H1 (cell line): ENCODE data around the gene TARS2. TPM values are rescaled to one million over a fixed set of nuclear protein-coding genes. Genes with fewer than 3 reads are reported as not detected.

Experiments
- CTCF ChIA-PET: fragments of 300-600 bp; sonication (Branson Sonifier 250); formaldehyde crosslinking; loops from one replicate; lab custom pipeline; 2021; ENCODE audit not compliant: partially characterized antibody; lab: Charles Lee
- POLR2A ChIA-PET: fragments of 300-600 bp; sonication (Branson Sonifier 250); formaldehyde crosslinking; loops from one replicate; lab custom pipeline; 2021; ENCODE audit warnings: inconsistent platforms; ENCODE audit not compliant: partially characterized antibody; lab: Charles Lee
- DNase-seq, 2 experiments: peaks; one replicate each; pipeline versions ENCODE4 v3.0.0 to v3.0.0-alpha.2; 2010 to 2022; ENCODE audit warnings: low spot score in 2 of 2, low read depth in 1 of 2, mixed read lengths in 1 of 2
- FAIRE-seq: peaks from 2 replicates; lab custom pipeline; 2011; peaks lifted over from hg19 to GRCh38; lab: Jason Lieb, UNC
- H2AFZ ChIP-seq: 2 replicates; pipeline ENCODE4 v1.8.1; 2012; ENCODE audit warnings: low read length, inconsistent platforms
- H2AK5ac ChIP-seq: 2 replicates; pipeline ENCODE4 v1.6.1; 2013; ENCODE audit warnings: low read depth, low read length
- H2BK120ac ChIP-seq: replicated peaks from 2 replicates; pipeline ENCODE3; 2013; ENCODE audit warnings: low read depth, low read length, inconsistent platforms
- H2BK12ac ChIP-seq: 2 replicates; pipeline ENCODE4 v1.6.1; 2013; ENCODE audit warnings: low read depth, low read length
- H2BK15ac ChIP-seq: 2 replicates; pipeline ENCODE4 v1.6.1; 2013; ENCODE audit warnings: low read length
- H2BK20ac ChIP-seq: 2 replicates; pipeline ENCODE4 v1.6.1; 2013; ENCODE audit warnings: low read length
- H2BK5ac ChIP-seq: 2 replicates; pipeline ENCODE4 v1.6.1; 2013; ENCODE audit warnings: low read depth, low read length
- H3K14ac ChIP-seq: 2 replicates; pipeline ENCODE4 v1.6.1; 2013; ENCODE audit warnings: inconsistent platforms; ENCODE audit not compliant: insufficient read length
- H3K18ac ChIP-seq: 2 replicates; pipeline ENCODE4 v1.6.1; 2013; ENCODE audit warnings: low read length; ENCODE audit errors: extremely low read depth
- H3K23ac ChIP-seq: 2 replicates; pipeline ENCODE4 v1.6.1; 2013; ENCODE audit warnings: inconsistent platforms; ENCODE audit not compliant: insufficient read length
- H3K23me2 ChIP-seq: 2 replicates; pipeline ENCODE4 v1.6.1; 2013; ENCODE audit warnings: low read depth, low read length
- H3K27ac ChIP-seq: 2 replicates; pipeline ENCODE4 v1.6.1; 2011; ENCODE audit warnings: low read depth, low read length, inconsistent platforms
- H3K27me3 ChIP-seq, 4 experiments: replicated peaks in 1 of 4; 1 replicate in 1 of 4; 2 replicates in 3 of 4; pipeline versions ENCODE4 v1.6.1 to v1.8.1; 2011 to 2013; ENCODE audit warnings: low read length in 3 of 4, mild to moderate bottlenecking in 3 of 4, inconsistent platforms in 2 of 4, mixed read lengths in 2 of 4, moderate library complexity in 1 of 4; ENCODE audit not compliant: control insufficient read depth in 3 of 4, insufficient read depth in 3 of 4; ENCODE audit errors: extremely low read depth in 1 of 4
- H3K36me3 ChIP-seq, 4 experiments: 2 replicates each; pipeline versions ENCODE4 v1.6.1 to v1.8.1; 2011 to 2013; ENCODE audit warnings: mild to moderate bottlenecking in 4 of 4, low read length in 3 of 4, moderate library complexity in 2 of 4, control low read depth in 1 of 4, inconsistent platforms in 1 of 4; ENCODE audit not compliant: insufficient read depth in 4 of 4, control insufficient read depth in 2 of 4
- H3K4ac ChIP-seq: replicated peaks from 2 replicates; pipeline ENCODE3; 2013; ENCODE audit warnings: low read length, low read depth, mixed read lengths, inconsistent platforms; ENCODE audit not compliant: insufficient read length
- H3K4me1 ChIP-seq, 4 experiments: replicated peaks in 1 of 4; 1 replicate in 1 of 4; 2 replicates in 3 of 4; pipeline versions ENCODE4 v1.6.1 to v1.8.1; 2011 to 2013; ENCODE audit warnings: low read length in 3 of 4, inconsistent platforms in 2 of 4, mixed read lengths in 1 of 4; ENCODE audit not compliant: insufficient read depth in 4 of 4, control insufficient read depth in 3 of 4
- H3K4me2 ChIP-seq, 2 experiments: 2 replicates each; pipeline versions ENCODE4 v1.6.1 to v1.8.1; 2011 to 2013; ENCODE audit warnings: low read depth in 2 of 2, low read length in 2 of 2, control low read depth in 1 of 2, inconsistent platforms in 1 of 2, mild to moderate bottlenecking in 1 of 2; ENCODE audit not compliant: insufficient read depth in 1 of 2
- H3K4me3 ChIP-seq, 4 experiments: fragments of 200-600, 300-600 bp in 1 of 4; sonication (generic), shearing (Covaris generic), sonication (Bioruptor Twin) in 1 of 4; 2 replicates each; pipeline versions ENCODE4 v1.5.1 to v1.8.1; 2011 to 2016; ENCODE audit warnings: low read length in 4 of 4, low read depth in 3 of 4, control low read depth in 2 of 4, inconsistent platforms in 2 of 4, mild to moderate bottlenecking in 2 of 4, mixed read lengths in 1 of 4, moderate library complexity in 1 of 4; ENCODE audit not compliant: insufficient read depth in 2 of 4; ENCODE audit errors: extremely low read depth in 1 of 4
- H3K56ac ChIP-seq: replicated peaks from 2 replicates; pipeline ENCODE3; 2013; ENCODE audit warnings: low read depth, mild to moderate bottlenecking, mixed read lengths, low read length, inconsistent platforms; ENCODE audit not compliant: insufficient read length
- H3K79me1 ChIP-seq: 2 replicates; pipeline ENCODE4 v1.6.1; 2013; ENCODE audit warnings: low read depth, low read length, control low read depth
- H3K79me2 ChIP-seq, 2 experiments: 2 replicates each; pipeline versions ENCODE4 v1.6.1 to v1.8.1; 2012 to 2013; ENCODE audit warnings: low read length in 2 of 2, mild to moderate bottlenecking in 2 of 2, inconsistent platforms in 1 of 2; ENCODE audit not compliant: insufficient read depth in 2 of 2, control insufficient read depth in 1 of 2
- H3K9ac ChIP-seq, 4 experiments: replicated peaks in 1 of 4; 1 replicate in 1 of 4; 2 replicates in 3 of 4; pipeline versions ENCODE4 v1.6.1 to v1.8.1; 2011 to 2013; ENCODE audit warnings: low read depth in 3 of 4, low read length in 3 of 4, control low read depth in 2 of 4, mild to moderate bottlenecking in 2 of 4, moderate library complexity in 2 of 4, inconsistent platforms in 1 of 4; ENCODE audit errors: extremely low read depth in 1 of 4
- H3K9me3 ChIP-seq, 2 experiments: 2 replicates each; pipeline versions ENCODE4 v1.6.1 to v1.8.1; 2012 to 2013; ENCODE audit warnings: mild to moderate bottlenecking in 2 of 2, moderate library complexity in 2 of 2, control low read depth in 1 of 2, inconsistent platforms in 1 of 2, low read depth in 1 of 2, low read length in 1 of 2, mixed read lengths in 1 of 2; ENCODE audit not compliant: insufficient read depth in 2 of 2
- H4K20me1 ChIP-seq, 2 experiments: replicated peaks in 1 of 2; 2 replicates each; pipeline versions ENCODE3 to v1.8.1; 2011 to 2013; ENCODE audit warnings: inconsistent platforms in 2 of 2, low read length in 2 of 2, mild to moderate bottlenecking in 1 of 2; ENCODE audit not compliant: insufficient read depth in 2 of 2, control insufficient read depth in 1 of 2
- H4K5ac ChIP-seq: 2 replicates; pipeline ENCODE4 v1.6.1; 2013; ENCODE audit warnings: low read length, low read depth, mixed read lengths, inconsistent platforms; ENCODE audit not compliant: insufficient read length
- H4K8ac ChIP-seq: 2 replicates; pipeline ENCODE4 v1.8.0; 2013; ENCODE audit warnings: mild to moderate bottlenecking, moderate library complexity, low read length, inconsistent platforms; ENCODE audit not compliant: insufficient read depth; ENCODE audit errors: extremely low read depth
- H4K91ac ChIP-seq: replicated peaks from 2 replicates; pipeline ENCODE3; 2013; ENCODE audit warnings: low read length, mixed read lengths, inconsistent platforms; ENCODE audit not compliant: insufficient read length
- EGR1 ChIP-seq: IDR thresholded peaks from 2 replicates; pipeline ENCODE4 v1.6.1; 2011; ENCODE audit warnings: low read depth, low read length, borderline replicate concordance
- MAFK ChIP-seq: IDR thresholded peaks from 2 replicates; pipeline ENCODE4 v1.6.1; 2012; ENCODE audit warnings: low read depth, mild to moderate bottlenecking, improper control_type of control experiment, low read length
- SUZ12 ChIP-seq: fragments of 200-600 bp; sonication (generic); IDR thresholded peaks from 2 replicates; pipeline ENCODE4 v1.6.1; 2012; ENCODE audit warnings: mild to moderate bottlenecking, inconsistent platforms, low read length, moderate library complexity, mixed read lengths
- YY1 ChIP-seq: IDR thresholded peaks from 2 replicates; pipeline ENCODE4 v1.6.1; 2011; ENCODE audit warnings: low read depth, mild to moderate bottlenecking, low read length
- WGBS, 2 experiments: shearing (Covaris generic) in 1 of 2; methylation state at CpG; one replicate each; pipeline versions ENCODE4 v1.1.6 to v1.1.7; 2013 to 2015; ENCODE audit warnings: low lambda C conversion rate in 2 of 2, mixed read lengths in 2 of 2, inconsistent platforms in 1 of 2, low coverage in 1 of 2, missing lambda C conversion rate in 1 of 2; ENCODE audit not compliant: insufficient replicate concordance in 2 of 2, insufficient coverage in 1 of 2, insufficient read length in 1 of 2; ENCODE audit errors: extremely low coverage in 1 of 2, missing lambda C conversion rate in 1 of 2; 5-methylcytosine and 5-hydroxymethylcytosine counted together
- polyA plus RNA-seq, 7 experiments: library from polyadenylated mRNA; depleted of rRNA in 3 of 7; stranded (reverse) in 5 of 7; unstranded in 2 of 7; fragments of >200 nt in 5 of 7; fragments of 200-250 nt in 2 of 7; gene quantifications; 1 replicate in 5 of 7; 2 replicates in 1 of 7; 4 replicates in 1 of 7; pipeline versions ENCODE4 v1.2.1 to v1.2.3, GENCODE V29; 2011 to 2013; ENCODE audit warnings: missing spikeins in 2 of 7, mixed read lengths in 2 of 7
- total RNA-seq: library from RNA; stranded (reverse); fragmentation: NEBNext Ultra II Directional; extraction: Animal tissue kit (Norgen Biotek cat#: 25700); gene quantifications from 2 replicates; pipeline ENCODE4 v1.2.1, GENCODE V29; 2021

TARS2 gene
- total and polyA plus RNA-seq, 2 of the 8 experiments (the other 6 are each of a cell fraction or from before 2014, with no cell fraction given): 38.9 to 39.1 TPM

- H3K14ac ChIP-seq: no peak overlapping the region
- CTCF ChIA-PET: interaction anchor here (0.5 to 14.2 kb wide), 39 partner anchors 10 to 1159 kb away, joined by 3 to 253 read pairs (median 4); partner anchors contain the start of genes ADAMTSL4, ECM1, FALEC and TARS2
- no peak overlapping the region for H3K9ac ChIP-seq
- 0 out of 2 replicates have a peak overlapping the region, but pooled peaks have one; percentile 0 for H2BK12ac ChIP-seq
- TF ChIP-seq SUZ12: no peak
- no peak for TF ChIP-seq MAFK
- no peak for TF ChIP-seq YY1
- no peak for TF ChIP-seq EGR1
- TF ChIP-seq, all 59 proteins: peak for 0
- peak overlapping the region; percentile 97; the same call in 1 of the 2 replicates for H2BK15ac ChIP-seq
- DNase-seq (no peak), FAIRE-seq (no peak)
- no peaks in the 10 kb centered on the region for H3K27me3 ChIP-seq
- no peak overlapping the region for H3K4ac ChIP-seq
- no peaks in the 10 kb centered on the region for H3K79me2 ChIP-seq
- H2BK120ac ChIP-seq: no peak overlapping the region
- H3K18ac ChIP-seq: peak overlapping the region; percentile 16; the same call in 1 of the 2 replicates
- no peaks in the 10 kb centered on the region for H3K9me3 ChIP-seq
- H2BK5ac ChIP-seq: no peak overlapping the region
- no peak overlapping the region for H3K56ac ChIP-seq
- H3K79me1 ChIP-seq: no peaks in the 10 kb centered on the region
- no peak overlapping the region for H4K5ac ChIP-seq
- H4K20me1 ChIP-seq: no peaks in the 10 kb centered on the region
- peaks cover 0 to 2% (median 0%) of the 10 kb centered on the region in 4 experiments; a peak in 5 of 7 replicates for H3K4me1 ChIP-seq
- H2AK5ac ChIP-seq: no peak overlapping the region
- H2BK20ac ChIP-seq: 0 out of 2 replicates have a peak overlapping the region, but pooled peaks have one; percentile 37
- no peaks in the 10 kb centered on the region for H3K23me2 ChIP-seq
- WGBS, 2 experiments: 64% methylated on average over 5 of the region's 5 CpGs; no CpG with 5 or more reads in 1 of the 2 experiments
- H3K4me3 ChIP-seq: no peak overlapping the region
- H4K8ac ChIP-seq: no peak overlapping the region; the same call in 1 of the 2 replicates
- no peak overlapping the region for H3K27ac ChIP-seq
- POLR2A ChIA-PET: interaction anchor here (0.6 to 6.7 kb wide), 12 partner anchors 11 to 264 kb away, joined by 3 to 39 read pairs (median 4); partner anchors contain the start of genes ADAMTSL4, FALEC, MCL1 and TARS2
- no peaks in the 10 kb centered on the region for H3K36me3 ChIP-seq
- no peak overlapping the region for H4K91ac ChIP-seq
- H2AFZ ChIP-seq: 0 out of 2 replicates have a peak overlapping the region, but pooled peaks have one; percentile 60
- no peak overlapping the region for H3K4me2 ChIP-seq
- H3K23ac ChIP-seq: no peak overlapping the region
Measured at GRCh38 chr1:150532860-150533259, 45.6 kb downstream of the TARS2 start.
